ENCODE results near the gene DEPDC5.

GRCh38 chr22:31872209-31872608 is 118.4 kb downstream of the DEPDC5 start:
- TF ChIP-seq SUZ12 (IDR thresholded peaks at IDR 0.05; ENCODE audit: extremely low read depth, insufficient read depth, insufficient read length) (no peak), YY1 (IDR thresholded peaks at IDR 0.05; ENCODE audit: insufficient read depth, insufficient read length) (no peak)

Measured in NT2/D1 (cell line).